Lower leg skin (tissue), 4 donors: ENCODE data around the gene SLC16A9. TPM values are rescaled to one million over a fixed set of nuclear protein-coding genes. Genes with fewer than 3 reads are reported as not detected.

ENCODE experiments used
- DNase-seq, 2 donors: peaks; one replicate each; pipeline ENCODE4 v3.0.0-alpha.2; 2019; ENCODE audit warnings: low spot score in 2 of 2
- H3K4me3 ChIP-seq: fragments of 200-600 bp; sonication (generic); 2 replicates; pipeline ENCODE4 v1.5.1; 2017; ENCODE audit warnings: mild to moderate bottlenecking, low read depth; ENCODE audit not compliant: poor library complexity, severe bottlenecking
- CTCF ChIP-seq, 3 donors: fragments of 450-650 bp; IDR thresholded peaks; one replicate each; pipeline ENCODE4 v1.5.1; 2016; ENCODE audit warnings: antibody characterized with exemption in 3 of 3, mild to moderate bottlenecking in 3 of 3, moderate library complexity in 2 of 3
- POLR2A ChIP-seq, 2 donors: fragments of 450-650 bp; IDR thresholded peaks; one replicate each; pipeline ENCODE4 v1.6.1; 2016 to 2017; ENCODE audit warnings: antibody characterized with exemption in 2 of 2, mild to moderate bottlenecking in 1 of 2, moderate library complexity in 1 of 2
- WGBS, 2 donors: methylation state at CpG; one replicate each; pipeline ENCODE4 v1.1.5; 2018; 5-methylcytosine and 5-hydroxymethylcytosine counted together
- intact Hi-C: fragments of 100-400 bp; cut with DNase I; formaldehyde crosslinking; loops from one replicate; pipeline ENCODE4 v1.15.0; 2023; ENCODE audit warnings: low total_unique reads
- total RNA-seq, 4 donors: library from RNA; depleted of rRNA; stranded (reverse); fragments of >200 nt; gene quantifications; one replicate each; pipeline ENCODE4 v1.1.0, GENCODE V29; 2016

SLC16A9 gene
- total RNA-seq, 4 donors from 2014 or later = 0.04 to 0.29 (median 0.16) TPM

GRCh38 chr10:59677253-59677831 is 32.3 kb downstream of the SLC16A9 start:
- no peak for DNase-seq
- intact Hi-C loops = no loop called here
- TF ChIP-seq CTCF (IDR thresholded peaks at IDR 0.05) (no peak), POLR2A (IDR thresholded peaks at IDR 0.05) (no peak)
- H3K4me3 ChIP-seq = no peak overlapping the region
- whole genome bisulfite sequencing, 2 donors = 79 to 88% methylated on average over 5 of the region's 5 CpGs

GRCh38 chr10:59675812-59676211 is 33.8 kb downstream of the SLC16A9 start:
- 91% methylated on average over 2 of the region's 2 CpGs for WGBS, 2 donors
- H3K4me3 ChIP-seq = no peak overlapping the region
- no peak for TF ChIP-seq CTCF (IDR thresholded peaks at IDR 0.05)
- no peak for DNase-seq
- intact Hi-C loops = no loop called here

GRCh38 chr10:59674215-59674836 is 35.3 kb downstream of the SLC16A9 start:
- H3K4me3 ChIP-seq = no peak overlapping the region
- TF ChIP-seq POLR2A (IDR thresholded peaks at IDR 0.05) = no peak
- no peak for TF ChIP-seq CTCF (IDR thresholded peaks at IDR 0.05)
- intact Hi-C loops = no loop called here
- WGBS, 2 donors = 55 to 59% methylated on average over 1 of the region's 1 CpG
- DNase-seq = no peak

GRCh38 chr10:59672150-59672875 is 37.3 kb downstream of the SLC16A9 start:
- DNase-seq = no peak
- TF ChIP-seq POLR2A (IDR thresholded peaks at IDR 0.05) (no peak), CTCF (IDR thresholded peaks at IDR 0.05) (no peak)
- WGBS, 2 donors = 88 to 91% methylated on average over 2 of the region's 2 CpGs
- H3K4me3 ChIP-seq = no peak overlapping the region
- intact Hi-C loops = loop anchor here (1.0 kb wide), 1 partner anchor 47 kb away; no protein-coding TSS in a partner anchor

GRCh38 chr10:59670269-59670668 is 39.4 kb downstream of the SLC16A9 start:
- intact Hi-C loops = no loop called here
- DNase-seq = no peak
- TF ChIP-seq POLR2A (IDR thresholded peaks at IDR 0.05) = no peak
- no peak for TF ChIP-seq CTCF (IDR thresholded peaks at IDR 0.05)
- WGBS, 2 donors = 84 to 88% methylated on average over 1 of the region's 1 CpG
- H3K4me3 ChIP-seq = no peak overlapping the region
